GM13976 (cell line): Measurements from ENCODE around the gene DSCAML1.

Experiments
- DNase-seq: peaks from one replicate; pipeline ENCODE4 v3.0.0; 2012; ENCODE audit warnings: low spot score
- in situ Hi-C: fragments of 300-500 bp; cut with MboI; formaldehyde crosslinking; loops from one replicate; pipeline ENCODE4 v1.12.0; 2022; ENCODE audit warnings: low sequenced_read_pairs, mixed read lengths, inconsistent platforms; ENCODE audit not compliant: unreplicated experiment
- TF ChIP-seq, protein P1 (sequence below): IDR thresholded peaks from 2 replicates; pipeline ENCODE4 v1.5.1; 2012; ENCODE audit warnings: borderline replicate concordance, mild to moderate bottlenecking; ENCODE audit not compliant: insufficient read depth; ENCODE audit errors: extremely low read depth, missing control alignments, control extremely low read depth

Gene DSCAML1

GRCh38 chr11:117586392-117586791 lies 210.6 kb downstream of the DSCAML1 start:
- in situ Hi-C loops, result no loop called here
- TF ChIP-seq, protein P1, sequence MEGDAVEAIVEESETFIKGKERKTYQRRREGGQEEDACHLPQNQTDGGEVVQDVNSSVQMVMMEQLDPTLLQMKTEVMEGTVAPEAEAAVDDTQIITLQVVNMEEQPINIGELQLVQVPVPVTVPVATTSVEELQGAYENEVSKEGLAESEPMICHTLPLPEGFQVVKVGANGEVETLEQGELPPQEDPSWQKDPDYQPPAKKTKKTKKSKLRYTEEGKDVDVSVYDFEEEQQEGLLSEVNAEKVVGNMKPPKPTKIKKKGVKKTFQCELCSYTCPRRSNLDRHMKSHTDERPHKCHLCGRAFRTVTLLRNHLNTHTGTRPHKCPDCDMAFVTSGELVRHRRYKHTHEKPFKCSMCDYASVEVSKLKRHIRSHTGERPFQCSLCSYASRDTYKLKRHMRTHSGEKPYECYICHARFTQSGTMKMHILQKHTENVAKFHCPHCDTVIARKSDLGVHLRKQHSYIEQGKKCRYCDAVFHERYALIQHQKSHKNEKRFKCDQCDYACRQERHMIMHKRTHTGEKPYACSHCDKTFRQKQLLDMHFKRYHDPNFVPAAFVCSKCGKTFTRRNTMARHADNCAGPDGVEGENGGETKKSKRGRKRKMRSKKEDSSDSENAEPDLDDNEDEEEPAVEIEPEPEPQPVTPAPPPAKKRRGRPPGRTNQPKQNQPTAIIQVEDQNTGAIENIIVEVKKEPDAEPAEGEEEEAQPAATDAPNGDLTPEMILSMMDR, result no peak
- DNase-seq, result no peak

GRCh38 chr11:117585631-117586030 lies 211.4 kb downstream of the DSCAML1 start:
- in situ Hi-C loops, result no loop called here
- TF ChIP-seq, protein P1, result no peak
- DNase-seq, result no peak

DNA sequence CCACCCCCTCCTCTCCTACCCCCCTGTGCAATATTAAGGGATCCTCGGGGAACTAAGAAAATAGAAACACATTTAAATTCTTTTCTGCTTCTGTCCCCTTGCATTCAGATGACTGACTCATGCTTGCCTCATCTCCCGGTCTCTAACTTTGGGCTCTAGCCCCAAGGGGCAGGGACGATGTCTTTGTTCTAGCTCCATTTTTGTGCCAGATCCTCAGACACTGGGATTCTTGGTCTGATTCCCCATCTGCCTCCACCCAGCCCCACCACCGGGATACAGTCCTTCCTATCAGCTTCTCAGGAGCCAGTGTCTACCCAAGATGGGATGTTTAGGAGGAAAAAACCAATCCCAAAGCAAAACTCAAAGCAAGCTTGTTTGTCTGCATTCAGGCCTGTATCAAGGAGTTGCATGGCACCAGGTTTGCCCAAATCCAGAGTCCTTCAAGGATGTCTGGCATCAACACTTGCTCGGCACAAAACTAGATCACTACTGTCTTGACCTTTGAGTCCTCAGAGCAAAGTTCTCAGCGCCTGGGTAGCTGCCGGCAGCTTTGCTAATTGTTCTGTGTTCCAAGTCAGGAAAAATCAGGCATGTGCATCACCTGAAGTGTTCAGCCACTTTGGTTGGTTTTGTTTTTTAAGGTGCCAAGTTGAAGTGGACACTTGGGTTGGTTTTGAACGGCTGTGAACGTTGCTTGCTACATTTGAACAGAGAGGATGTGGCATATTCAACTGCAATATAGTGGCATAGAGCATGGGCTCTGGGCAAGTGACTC lies 212.8 kb downstream of the DSCAML1 start:
- DNase-seq, result no peak
- in situ Hi-C loops, result no loop called here

GRCh38 chr11:117583063-117583801 lies 213.8 kb downstream of the DSCAML1 start:
- DNase-seq, result no peak
- TF ChIP-seq, protein P1, result no peak
- in situ Hi-C loops, result no loop called here

More for the DNA sequence above, 212.8 kb downstream of the DSCAML1 start:
- TF ChIP-seq, protein P1, result no peak

DNA sequence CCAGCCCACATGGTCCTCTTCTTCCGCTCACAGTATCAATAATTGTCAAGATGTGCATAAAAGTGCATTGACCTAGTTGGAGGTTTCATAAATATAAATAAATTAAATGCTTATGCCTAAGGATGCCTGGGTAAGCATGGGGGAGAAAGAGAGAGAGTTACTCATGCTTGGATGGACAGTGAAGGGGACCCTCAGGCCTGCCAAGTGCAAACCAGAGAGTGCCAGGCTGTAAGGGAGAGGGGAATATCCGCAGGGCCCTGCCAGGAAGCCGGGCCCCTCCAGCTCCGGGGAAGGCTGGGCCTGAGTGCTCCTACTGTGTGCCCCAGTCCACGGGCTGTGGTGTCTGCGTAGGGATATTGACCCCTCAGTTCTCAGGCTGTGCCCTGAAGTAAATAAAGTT lies 214.6 kb downstream of the DSCAML1 start:
- DNase-seq, result no peak
- in situ Hi-C loops, result no loop called here
- TF ChIP-seq, protein P1, result no peak

GRCh38 chr11:117580866-117581265 lies 216.2 kb downstream of the DSCAML1 start:
- in situ Hi-C loops, result no loop called here
- DNase-seq, result no peak
- TF ChIP-seq, protein P1, result no peak
